Stimulated activated CD4-positive, alpha-beta T cell treated with anti-CD3 and anti-CD28 coated beads, TNF-alpha, amount 100 ng/mL, for 1 hour (primary cell): Measurements from ENCODE around the gene LPIN1.
"Not testable (repeated sequence)": the region's sequence is repeated elsewhere in the genome, so short reads cannot be mapped to it uniquely, and the experiment has no call there.

Experiments
- DNase-seq, 3 donors: peaks; one replicate each; pipeline ENCODE4 v3.0.0-alpha.2; 2020; ENCODE audit warnings: low read depth in 3 of 3, low spot score in 1 of 3

Gene LPIN1

DNA sequence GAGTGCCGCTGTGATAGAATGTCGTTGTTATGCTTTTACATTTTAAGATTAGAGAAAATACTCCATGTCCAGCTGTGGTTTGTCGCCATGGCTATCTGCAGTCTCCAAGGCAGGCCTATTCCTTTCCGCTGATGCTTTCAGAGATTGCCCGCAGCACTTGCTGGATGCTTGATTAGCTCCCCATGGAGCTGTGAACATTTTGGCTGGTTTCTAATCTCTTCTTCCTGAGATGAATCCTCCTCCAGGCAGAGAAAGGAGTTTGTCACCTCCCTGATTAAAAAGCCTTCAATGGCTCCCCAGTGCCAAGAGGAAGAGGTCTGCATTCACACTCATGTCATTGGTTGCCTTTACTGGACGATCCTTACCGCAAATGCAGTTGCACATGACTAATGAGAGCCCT, 32.6 kb upstream of the LPIN1 start:
- DNase-seq: no peak

DNA sequence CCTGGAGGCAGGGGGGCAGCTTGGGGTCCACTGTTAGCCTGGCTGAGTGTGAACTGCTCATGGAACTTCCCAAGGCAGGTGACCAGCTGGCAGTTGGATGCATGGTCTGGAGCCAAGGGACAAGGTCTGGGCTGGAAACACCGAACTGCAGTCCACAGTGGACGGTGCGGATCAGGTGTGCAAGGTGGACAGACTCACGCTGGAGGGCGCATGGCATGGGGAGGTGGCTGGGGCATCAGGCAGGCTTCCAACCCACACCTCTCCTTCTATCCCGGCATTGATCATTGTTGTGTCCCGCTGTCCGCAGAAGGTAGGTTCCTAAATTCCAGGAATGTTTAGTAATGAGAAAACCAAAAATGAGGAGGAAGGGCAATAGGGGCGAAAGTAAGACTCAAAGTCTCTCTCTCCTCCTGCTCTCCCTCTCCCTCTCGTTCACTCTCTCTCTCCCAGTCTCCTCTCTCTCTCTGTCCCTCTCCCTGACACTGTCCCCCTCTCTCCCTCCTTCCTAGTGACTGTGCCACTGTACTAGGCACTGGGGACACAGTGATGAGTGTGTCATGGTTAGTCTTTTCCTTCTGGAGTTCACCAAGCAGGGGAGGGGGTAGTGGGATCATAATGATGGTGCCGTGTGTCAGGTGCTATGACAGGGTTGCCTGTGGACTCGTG, 30.3 kb upstream of the LPIN1 start:
- no peak for DNase-seq

DNA sequence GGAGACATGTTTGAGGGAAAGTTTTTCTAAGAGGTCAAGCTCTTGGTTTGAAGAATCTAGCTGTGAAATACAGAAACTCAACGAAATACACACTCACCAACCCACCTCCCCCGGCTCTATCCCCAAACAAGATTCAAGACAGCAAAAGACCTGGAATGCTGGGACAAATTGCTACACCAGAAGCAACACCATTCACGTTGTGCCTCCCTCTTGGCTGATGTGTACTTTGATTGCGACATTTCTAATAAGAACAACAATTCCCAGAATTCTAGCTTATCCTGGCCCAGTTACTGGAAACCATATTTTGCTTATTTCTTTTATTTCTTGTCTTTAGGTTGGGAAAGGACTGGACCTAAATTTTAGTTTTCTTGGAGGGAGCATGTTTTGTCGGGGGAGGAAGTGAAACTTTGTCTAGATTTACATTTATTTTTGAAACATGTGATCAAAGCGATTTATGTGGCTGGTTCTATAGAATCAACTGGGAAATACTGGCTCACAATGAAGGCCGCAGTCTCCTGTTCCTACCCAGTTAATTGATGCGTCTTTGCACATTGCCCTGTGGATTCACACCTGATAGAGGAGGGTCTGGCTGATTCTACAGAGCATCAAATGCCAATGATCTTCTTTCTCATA, 29.6 kb upstream of the LPIN1 start:
- DNase-seq: no peak

DNA sequence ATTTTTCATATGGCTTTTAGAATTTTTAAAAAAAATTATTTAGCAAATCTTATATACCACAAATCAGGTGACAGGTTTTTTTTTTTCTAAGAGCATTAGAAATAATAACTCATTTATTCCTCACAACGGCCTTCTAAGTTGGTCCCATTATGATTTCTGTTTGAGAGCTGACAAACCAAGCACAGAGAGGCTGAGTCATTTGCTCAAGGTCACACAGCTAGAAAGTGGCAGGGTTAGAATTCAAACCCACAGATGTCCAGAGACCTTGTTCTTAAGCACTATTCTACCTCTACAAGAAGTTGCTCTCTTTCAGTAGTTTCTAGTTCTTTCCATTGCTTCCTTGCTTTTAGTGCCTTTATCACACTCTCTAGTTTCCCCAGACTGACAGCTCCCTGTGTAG, 28.8 kb upstream of the LPIN1 start:
- DNase-seq: no peak

DNA sequence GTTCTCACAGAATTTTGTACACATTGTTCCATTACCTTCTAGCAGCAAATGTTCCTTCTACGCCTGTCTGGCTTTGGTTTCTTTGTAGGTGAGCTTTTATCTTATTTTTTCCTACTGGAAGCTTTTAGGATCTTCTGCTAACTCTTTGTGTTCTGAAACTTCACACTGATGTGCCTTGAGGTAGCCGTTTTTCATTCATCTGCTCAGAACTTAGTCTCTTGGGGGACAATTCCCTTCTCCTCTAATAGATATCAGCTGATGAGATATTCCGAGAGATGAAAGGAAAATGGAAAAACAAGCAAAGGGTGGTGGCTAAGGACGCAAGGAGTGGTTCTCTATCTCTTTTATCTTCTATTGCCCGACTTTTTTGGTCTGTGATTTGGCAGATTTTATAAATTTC, 27.8 kb upstream of the LPIN1 start:
- no peak for DNase-seq

DNA sequence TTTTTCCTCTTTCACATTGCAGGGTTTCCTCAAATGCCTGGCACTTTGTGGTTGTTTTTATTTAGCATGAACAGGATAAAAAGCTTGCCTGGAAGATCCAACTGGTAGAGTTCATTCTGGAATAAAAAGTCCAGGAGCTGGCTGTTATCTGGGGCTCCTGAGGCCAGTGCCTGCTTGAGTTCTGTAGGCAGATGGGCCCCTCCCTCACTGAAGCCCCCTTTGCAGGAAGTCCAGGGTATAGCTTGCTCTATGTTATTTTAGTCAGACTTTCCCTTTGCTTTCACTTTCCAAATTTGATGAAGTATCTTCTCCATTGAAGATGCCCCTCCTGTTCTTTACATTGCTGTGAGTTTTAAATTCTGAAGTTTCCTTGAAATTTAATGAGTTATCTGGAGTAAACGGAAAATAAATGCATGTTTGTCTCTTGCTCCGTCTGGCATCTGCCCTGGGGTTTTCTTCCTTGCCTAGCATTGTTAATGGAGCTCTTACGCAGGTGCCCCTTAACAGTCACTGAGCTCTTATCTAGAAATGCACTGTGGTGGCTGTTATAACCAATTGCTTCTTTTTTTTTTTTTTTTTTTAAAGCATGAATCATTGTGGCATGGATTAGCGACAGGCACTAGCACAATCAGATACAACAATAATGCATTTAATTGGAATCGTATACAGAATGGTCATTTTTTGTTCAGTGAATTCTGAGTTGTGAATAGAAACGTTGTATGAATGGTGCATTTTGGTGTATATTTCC, 27.0 kb upstream of the LPIN1 start:
- DNase-seq: no peak

DNA sequence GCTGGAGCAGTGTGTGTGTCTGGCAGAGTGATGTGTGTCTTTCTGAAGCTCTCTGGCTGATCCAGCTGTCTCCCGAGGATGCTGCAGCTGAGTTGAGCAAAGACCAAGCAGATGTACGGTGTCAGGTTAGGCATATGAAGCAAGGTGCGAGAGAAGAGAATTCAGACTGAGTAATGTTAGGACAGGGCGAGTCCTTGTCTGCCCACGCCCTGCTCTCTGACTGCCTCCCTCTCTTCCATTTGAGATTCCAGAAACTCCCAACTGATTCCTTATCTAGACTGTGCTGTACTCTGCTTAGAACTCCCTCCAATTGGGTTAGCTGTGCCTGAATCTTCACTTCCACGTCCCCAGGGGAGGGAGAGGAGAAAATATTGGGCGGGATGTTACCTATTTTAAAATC, 25.7 kb upstream of the LPIN1 start:
- no peak for DNase-seq

DNA sequence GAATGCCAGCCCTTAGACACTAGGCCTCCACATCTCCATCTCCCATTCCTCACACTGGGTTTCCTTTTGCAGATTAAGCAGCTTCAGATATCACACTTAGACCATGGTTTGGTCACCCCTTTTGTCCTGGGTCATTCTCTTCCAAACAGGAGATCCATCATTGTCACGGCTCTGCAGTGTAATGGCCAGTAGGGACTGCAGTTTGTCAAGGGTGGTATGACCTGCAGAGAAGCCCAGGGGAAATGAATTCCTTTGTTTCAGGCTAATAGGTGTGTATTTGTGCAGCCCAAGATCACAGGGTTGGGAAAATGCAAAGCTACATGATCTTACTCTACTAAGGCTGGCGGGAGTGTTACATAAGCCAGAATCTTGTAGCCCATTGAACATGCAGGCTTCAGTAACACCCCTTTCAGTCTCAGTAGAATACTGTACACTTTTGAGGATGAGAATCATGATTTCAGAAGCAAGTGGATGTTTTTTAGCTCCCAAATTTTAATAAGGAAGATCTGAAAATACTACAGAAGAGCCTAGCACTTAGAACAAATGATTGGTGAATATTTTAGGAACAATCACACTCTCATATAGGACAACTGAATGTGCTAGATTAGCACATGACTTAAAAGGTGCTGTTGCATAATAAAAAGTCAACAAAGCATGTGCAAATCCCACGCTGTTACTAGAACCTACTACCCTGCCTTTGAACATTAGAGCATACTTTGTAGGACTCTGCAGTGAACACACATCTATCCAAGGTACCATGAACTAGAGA, 24.0 kb upstream of the LPIN1 start:
- no peak for DNase-seq

DNA sequence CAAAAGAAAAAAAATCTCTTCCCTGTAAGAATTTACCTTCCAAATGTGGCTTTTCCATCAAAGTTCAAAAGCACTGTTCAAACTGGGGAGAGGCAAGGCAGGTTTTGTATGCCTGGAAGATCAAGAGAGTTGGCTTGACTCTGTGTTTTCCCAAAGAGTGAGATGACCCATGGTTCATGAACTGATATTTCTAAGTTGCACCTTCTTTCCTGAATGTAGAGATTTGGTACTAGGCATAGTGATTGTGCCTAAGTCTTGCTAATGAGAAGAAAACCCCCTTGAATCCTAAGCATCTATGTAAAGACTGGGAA, 23.4 kb upstream of the LPIN1 start:
- no peak for DNase-seq

DNA sequence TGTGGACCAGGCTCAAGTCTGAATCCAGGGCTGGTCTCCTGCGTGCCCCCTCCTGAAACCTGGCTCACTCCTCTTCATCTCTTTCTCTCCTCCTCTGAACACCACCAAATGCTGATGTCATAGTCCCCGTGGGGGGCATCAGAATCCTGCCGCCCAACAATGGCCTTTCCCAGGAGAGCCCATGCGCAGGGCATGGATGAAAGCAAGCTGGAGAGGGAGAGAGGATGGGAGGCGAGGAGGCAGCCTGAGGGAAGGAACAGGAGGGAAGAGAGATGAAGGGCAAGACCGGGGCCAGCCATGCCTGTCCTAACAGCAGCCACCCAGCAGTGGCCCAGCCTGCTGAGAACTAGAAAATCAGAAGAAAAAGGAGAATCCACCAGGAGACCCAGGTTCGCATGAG, 22.3 kb upstream of the LPIN1 start:
- no peak for DNase-seq

DNA sequence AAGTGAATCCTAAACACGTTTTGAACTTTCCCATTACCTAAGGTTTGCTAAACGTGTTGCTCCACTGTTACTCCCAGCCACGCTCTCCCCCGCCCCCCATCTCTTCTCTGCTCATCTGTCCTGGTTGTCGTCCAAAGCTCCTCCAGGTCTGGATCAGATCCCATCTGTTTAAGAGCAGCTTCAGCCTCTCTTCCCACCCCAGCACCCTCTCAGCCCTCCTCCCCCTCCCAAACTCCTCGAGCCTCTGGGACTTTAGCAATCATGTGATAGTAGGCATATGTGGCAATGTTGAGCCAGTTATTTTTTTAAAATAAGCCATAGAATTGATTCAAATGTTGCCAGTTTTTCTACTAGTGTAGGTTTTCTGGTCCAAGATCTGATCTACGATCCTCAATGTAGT, 20.0 kb upstream of the LPIN1 start:
- no peak for DNase-seq

DNA sequence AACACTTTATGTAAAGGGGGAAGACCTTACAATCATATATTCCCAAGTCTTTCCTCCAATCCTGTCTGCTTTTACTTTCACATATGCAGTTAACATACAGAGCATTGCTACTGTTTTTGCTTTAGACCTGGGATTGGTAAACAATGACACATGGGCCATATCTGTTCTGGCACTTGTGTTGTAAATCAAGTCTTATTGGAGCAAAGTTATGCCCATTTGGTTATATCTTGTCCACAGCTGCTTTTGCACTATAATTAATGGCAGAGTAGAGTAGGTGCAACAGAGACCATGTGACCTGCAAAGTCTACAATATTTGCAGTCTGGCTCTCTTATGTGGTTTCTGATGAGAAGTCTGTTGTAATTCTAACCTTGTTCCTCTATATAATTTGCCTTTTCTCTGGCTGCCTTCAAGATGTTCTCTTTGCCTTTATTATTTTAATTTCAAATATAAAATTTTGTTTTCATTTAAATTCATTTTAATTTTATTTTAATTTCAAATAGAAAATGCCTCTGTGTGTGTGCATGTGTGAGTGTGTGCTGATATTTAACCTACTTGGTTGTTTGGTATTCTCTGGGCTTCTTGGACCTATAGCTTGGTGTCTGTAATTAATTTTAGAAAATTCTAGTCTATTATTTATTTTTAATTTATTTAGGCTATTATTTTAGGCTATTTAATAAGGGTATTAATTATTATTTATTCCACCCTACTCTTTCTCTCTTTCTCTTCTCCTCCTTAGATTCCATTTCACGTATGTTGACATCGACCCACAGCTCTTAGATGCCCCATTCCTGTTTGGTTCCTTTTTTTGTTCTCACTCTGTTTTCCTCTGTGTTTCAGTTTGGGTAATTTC, 16.8 kb upstream of the LPIN1 start:
- DNase-seq: no peak

DNA sequence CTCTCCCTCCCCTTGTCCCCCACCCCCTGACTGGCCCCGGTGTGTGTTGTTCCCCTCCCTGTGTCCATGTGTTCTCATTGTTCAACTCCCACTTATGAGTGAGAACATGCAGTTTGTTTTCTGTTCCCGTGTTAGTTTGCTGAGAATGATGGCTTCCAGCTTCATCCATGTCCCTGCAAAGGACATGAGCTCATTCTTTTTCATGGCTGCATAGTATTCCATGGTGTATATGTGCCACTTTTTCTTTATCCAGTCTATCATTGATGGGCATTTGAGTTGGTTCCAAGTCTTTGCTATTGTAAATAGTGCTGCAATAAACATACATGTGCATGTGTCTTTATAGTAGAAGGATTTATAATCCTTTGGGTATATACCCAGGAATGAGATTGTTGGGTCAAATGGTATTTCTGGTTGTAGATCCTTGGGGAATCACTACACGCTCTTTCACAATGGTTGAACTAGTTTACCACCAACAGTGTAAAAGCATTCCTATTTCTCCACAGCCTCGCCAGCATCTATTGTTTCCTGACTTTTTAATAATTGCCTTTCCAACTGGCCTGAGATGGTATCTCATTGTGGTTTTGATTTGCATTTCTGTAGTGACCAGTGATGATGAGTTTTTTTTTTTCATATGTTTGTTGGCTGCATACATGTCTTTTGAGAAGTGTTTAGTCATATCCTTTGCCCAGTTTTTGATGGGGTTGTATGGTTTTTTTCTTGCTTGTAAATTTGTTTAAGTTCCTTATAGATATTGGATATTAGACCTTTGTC, 15.0 kb upstream of the LPIN1 start:
- not testable (repeated sequence) for DNase-seq

DNA sequence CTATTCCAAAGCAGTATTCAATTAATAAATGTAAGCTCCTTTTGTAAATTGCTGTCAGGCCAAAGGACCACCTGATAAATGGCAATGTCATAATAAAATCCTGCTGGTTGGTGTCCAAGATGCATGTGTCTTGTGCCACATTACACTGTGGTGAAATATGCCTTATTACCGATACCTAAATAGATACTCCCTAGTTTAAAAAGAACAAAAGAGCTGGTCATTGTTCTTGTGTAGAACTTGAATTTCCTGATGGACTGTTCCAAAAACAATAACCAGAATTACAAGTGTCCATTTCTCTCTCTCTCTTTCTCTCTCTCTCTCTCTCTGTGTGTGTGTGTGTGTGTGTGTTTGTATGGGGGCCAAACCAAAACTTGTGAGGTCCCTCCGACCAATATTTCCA, 13.8 kb upstream of the LPIN1 start:
- DNase-seq: no peak

DNA sequence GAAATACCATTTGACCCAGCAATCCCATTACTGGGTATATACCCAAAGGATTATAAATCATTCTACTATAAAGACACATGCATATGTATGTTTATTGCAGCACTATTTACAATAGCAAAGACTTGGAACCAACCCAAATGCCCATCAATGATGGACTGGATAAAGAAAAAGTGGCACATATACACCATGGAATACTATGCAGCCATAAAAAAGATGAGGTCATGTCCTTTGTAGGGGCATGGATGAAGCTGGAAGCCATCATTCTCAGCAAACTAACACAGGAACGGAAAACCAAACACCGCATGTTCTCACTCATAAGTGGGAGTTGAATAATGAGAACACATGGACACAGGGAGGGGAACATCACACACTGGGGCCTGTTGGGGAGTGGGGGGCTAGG, 8.6 kb upstream of the LPIN1 start:
- DNase-seq: not testable (repeated sequence)

DNA sequence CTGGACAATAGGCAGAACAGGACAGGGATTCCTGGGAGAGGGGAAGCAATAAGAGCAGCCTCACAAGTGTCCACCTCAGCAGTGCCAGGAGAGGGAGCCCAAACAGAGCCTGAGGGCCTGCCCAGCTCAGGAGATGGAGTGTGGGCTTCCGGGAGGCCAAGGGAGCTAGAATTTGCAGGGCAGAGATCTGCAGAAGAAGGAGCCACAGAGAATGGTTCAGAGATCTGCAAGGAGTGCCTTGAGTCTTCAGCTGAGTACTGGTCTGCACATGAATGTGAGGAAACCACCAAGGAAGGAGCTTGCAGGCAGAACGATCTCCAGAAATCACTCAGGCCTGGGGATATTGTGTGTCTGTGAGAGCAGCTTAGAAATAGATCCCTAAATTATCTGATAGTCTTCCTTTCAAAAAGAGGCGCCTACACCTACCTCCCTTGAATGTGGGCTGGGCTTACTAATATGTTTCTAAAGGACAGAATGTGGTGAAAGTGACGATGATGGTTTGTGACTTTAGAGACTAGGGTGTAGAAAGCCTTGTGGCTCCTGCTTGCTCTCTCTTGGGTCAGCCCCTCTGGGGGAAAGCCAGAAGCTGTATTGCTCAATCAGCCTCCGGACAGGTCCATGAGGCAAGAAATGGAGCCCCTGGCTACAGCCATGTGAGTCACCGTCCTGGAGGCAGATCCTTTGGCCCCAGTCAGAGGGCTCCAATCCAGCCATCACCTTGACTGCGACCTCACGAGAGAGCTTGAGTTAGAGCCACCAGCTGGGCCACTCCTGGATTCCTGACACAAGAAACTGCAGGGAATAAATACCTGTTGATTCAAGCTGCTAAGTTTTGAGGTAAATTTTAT, 7.6 kb upstream of the LPIN1 start:
- no peak for DNase-seq

DNA sequence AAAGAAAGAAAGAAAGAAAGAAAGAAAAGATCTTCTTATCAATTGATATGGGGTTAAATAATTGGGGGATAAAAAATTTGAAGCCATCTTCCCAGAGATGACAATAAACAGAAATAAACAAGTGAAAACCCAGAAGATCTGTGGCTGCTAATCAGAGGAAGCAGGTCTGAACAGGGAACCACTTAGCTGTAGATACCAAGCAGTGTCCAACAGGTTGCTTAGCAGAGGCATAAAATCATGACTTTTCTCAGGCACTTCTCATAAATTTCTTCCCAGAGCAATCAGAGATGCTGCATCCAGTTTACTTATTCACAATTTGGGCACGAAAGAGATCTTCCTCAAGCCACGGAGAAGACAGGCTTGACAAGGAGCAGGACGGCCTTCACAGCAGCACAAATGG, 5.7 kb upstream of the LPIN1 start:
- DNase-seq: no peak

DNA sequence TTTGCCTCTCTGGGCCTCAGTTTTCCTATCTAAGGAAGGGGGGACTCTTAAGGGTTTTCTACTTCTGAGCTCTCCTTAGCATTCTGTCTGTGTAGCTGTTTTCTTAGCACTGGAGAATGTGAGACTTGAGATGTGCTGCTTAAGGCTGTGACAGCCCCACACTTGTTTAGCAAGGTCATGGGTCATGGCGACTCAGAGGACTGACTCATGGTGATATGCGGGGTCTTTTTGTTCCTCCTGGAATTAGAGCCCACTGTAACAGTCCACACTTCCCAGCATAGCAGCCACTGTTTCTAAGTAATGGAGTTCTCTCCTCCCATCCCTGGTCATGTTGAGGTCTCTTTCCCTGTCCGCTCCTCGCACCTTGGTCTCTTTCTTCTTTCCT, 4.1 kb upstream of the LPIN1 start:
- no peak for DNase-seq

DNA sequence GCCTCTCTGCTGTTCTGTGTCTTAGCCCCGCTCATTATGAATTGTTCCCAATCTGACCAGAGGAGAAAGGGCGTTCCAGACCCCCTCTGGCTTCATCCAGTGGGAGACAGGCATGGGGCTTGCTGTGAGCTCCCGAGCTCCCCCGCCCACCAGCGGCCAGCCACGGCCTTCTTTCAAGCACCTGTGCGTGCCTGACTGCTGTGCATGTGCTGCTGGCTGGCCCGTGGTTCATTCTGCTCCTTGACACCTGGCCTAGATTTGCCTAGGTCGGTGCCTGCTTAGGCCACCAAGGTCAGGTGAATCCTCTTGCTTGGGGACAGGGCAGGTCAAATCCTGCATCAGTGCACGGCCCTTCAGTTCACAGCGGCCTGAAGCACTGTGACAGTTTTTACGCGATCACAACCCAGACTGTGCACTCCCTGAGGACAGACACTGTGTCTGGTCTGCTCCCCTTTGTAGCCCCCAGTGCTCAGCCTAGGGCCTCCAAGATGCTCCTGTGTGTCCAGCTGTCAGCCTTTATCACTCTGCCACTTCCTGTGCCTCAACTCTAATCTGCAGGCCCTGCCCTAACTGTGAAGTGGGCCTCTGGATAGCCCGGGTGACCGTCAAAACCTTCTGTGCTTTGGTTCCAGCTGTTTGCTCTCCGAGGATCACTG, 3.6 kb upstream of the LPIN1 start:
- no peak for DNase-seq
